ENCODE results near the gene CISH. TPM values are rescaled to one million over a fixed set of nuclear protein-coding genes. Genes with fewer than 3 reads are reported as not detected.

CISH gene
- total and polyA plus RNA-seq, 2 of the 4 experiments (the other 2 are of a cell fraction): 0.90 to 4.0 TPM

- TF ChIP-seq MAZ (IDR thresholded peaks at IDR 0.05; ENCODE audit: borderline replicate concordance, low read depth, low read length) (no peak), CHD1 (IDR thresholded peaks at IDR 0.05; ENCODE audit: low read depth, low read length) (no peak)
These were observed 784 bp upstream of the CISH start (continued) for GRCh38 chr3:50612234-50612882.

DNA sequence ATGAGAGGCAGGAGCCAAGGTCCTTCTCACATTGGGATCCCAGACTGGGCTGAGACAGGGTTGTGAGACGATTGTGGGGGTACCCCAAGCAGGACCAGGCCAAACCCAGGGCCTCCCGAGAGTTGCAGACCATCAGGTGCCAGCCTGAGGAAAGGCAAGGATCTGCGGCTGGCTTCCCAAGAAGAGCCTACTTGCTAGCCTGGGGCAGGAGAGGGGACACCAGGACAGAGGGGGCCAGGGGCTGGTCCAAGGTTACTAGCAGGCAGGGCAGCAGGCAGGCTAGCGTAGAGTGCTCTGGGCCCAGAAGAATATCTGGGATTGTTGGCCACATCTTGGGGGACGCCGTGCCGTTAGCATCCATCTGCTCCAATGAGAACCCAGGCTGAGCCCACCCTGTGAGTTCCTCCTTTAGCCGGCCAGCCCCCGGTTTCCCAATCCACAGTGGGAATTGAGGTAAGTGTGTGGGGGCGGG lies 546 bp downstream of the CISH start:
- H2BK15ac ChIP-seq (ENCODE audit: low read depth, low read length): no peak overlapping the region
- BruUV-seq (replicated peaks): no TSS peak
- peak overlapping the region; percentile 94 for H2AFZ ChIP-seq (replicated peaks; ENCODE audit: low read length, poor library complexity)
- peak overlapping the region; percentile 92 for H3K4me2 ChIP-seq (ENCODE audit: low read depth, low read length)
- H4K20me1 ChIP-seq (ENCODE audit: insufficient read depth, low read length): no peaks in the 10 kb centered on the region
- H4K8ac ChIP-seq (ENCODE audit: low read depth in 2 of 2, low read length in 2 of 2): peak overlapping the region in 1 of 2 experiments; percentile 27; a peak in 1 of 4 replicates
- no peak overlapping the region for H3K56ac ChIP-seq (ENCODE audit: extremely low read depth, insufficient read depth, low read length)
- H3K9me1 ChIP-seq (ENCODE audit: insufficient read depth, low read length): peaks cover 11% of the 10 kb centered on the region
- dilution Hi-C loops (cut with HindIII; ENCODE audit: low sequenced_read_pairs, unreplicated experiment): no loop called here
- H2AK5ac ChIP-seq (ENCODE audit: low read depth, low read length): peak overlapping the region; percentile 70
- H3K79me1 ChIP-seq (ENCODE audit: low read depth in 1 of 2, low read length in 2 of 2): peaks cover 13% of the 10 kb centered on the region in 2 experiments; a peak in 3 of 4 replicates
- peak overlapping the region; percentile 52 for H2BK5ac ChIP-seq (ENCODE audit: low read depth, low read length, poor library complexity, severe bottlenecking)
- H2BK20ac ChIP-seq (ENCODE audit: low read depth, low read length): no peak overlapping the region
- intact Hi-C loops (cut with micrococcal nuclease): loop anchor here (1.0 to 10.0 kb wide), 2 partner anchors 9 to 1054 kb away; no protein-coding TSS in a partner anchor
- 0% methylated on average over 2 of the region's 10 CpGs; no CpG with 5 or more reads in 1 of the 2 experiments for WGBS, 2 experiments (ENCODE audit: extremely low coverage in 2 of 2, insufficient read length in 1 of 2)
- in situ Hi-C loops (cut with MboI; ENCODE audit: low sequenced_read_pairs): loop anchor here (5.0 to 25.0 kb wide), 2 partner anchors 39 to 1076 kb away; no protein-coding TSS in a partner anchor
- H3K23ac ChIP-seq (ENCODE audit: low read depth, low read length): peak overlapping the region; percentile 79
- H4K91ac ChIP-seq (ENCODE audit: insufficient read depth, low read depth, low read length): peak overlapping the region; percentile 56; the same call in 1 of the 2 replicates
- H2BK120ac ChIP-seq (ENCODE audit: low read depth, low read length): peak overlapping the region; percentile 10; the same call in 1 of the 2 replicates
- peak overlapping the region; percentile 81 for H3K4me3 ChIP-seq (ENCODE audit: insufficient read depth, low read depth, low read length)
- peak overlapping the region; percentile 70 for H3K9ac ChIP-seq (ENCODE audit: low read depth, low read length)
- H3K36me3 ChIP-seq (ENCODE audit: control insufficient read depth, insufficient read depth, low read length): peaks cover 16% of the 10 kb centered on the region; the same call in 1 of the 2 replicates
- TF ChIP-seq, protein P1, sequence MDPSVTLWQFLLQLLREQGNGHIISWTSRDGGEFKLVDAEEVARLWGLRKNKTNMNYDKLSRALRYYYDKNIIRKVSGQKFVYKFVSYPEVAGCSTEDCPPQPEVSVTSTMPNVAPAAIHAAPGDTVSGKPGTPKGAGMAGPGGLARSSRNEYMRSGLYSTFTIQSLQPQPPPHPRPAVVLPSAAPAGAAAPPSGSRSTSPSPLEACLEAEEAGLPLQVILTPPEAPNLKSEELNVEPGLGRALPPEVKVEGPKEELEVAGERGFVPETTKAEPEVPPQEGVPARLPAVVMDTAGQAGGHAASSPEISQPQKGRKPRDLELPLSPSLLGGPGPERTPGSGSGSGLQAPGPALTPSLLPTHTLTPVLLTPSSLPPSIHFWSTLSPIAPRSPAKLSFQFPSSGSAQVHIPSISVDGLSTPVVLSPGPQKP (IDR thresholded peaks at IDR 0.05; ENCODE audit: borderline replicate concordance, low read depth, low read length): no peak
- TF ChIP-seq MAFK (IDR thresholded peaks at IDR 0.05; ENCODE audit: low read depth, low read length) (no peak), BHLHE40 (IDR thresholded peaks at IDR 0.05; ENCODE audit: low read depth, low read length) (no peak), CEBPB (IDR thresholded peaks at IDR 0.05; ENCODE audit: low read depth, low read length) (peak; percentile 15; the same call in 1 of the 2 replicates), MXI1 (IDR thresholded peaks at IDR 0.05; ENCODE audit: borderline replicate concordance, low read depth, low read length) (no peak)
- no peak for ATAC-seq (ENCODE audit: low read depth)
- no peak for DNase-seq
- peak overlapping the region; percentile 66 for H3K4ac ChIP-seq (ENCODE audit: low read depth, low read length)
- peaks cover 4% of the 10 kb centered on the region for H3K4me1 ChIP-seq (ENCODE audit: control insufficient read depth, insufficient read depth, low read length)
- H3K9me3 ChIP-seq (ENCODE audit: control insufficient read depth, insufficient read depth, low read length): no peaks in the 10 kb centered on the region
- H2AK9ac ChIP-seq (replicated peaks; ENCODE audit: low read depth, low read length, poor library complexity): peak overlapping the region; percentile 86
- ChIA-PET CTCF (interaction anchor here (1.5 to 3.3 kb wide), 2 partner anchors 10 to 39 kb away, joined by 9 to 20 read pairs; no protein-coding TSS in a partner anchor), POLR2A (ENCODE audit: unreplicated experiment) (interaction anchor here (1.0 kb wide), 1 partner anchor 42 kb away, joined by 8 read pairs; the partner anchor contains the start of gene HEMK1)
- H3K14ac ChIP-seq (replicated peaks; ENCODE audit: low read depth, low read length): peak overlapping the region; percentile 70
- H4K5ac ChIP-seq (ENCODE audit: low read depth, low read length): peak overlapping the region; percentile 13; the same call in 1 of the 2 replicates
- peak overlapping the region; percentile 22; the same call in 1 of the 2 replicates for H3K18ac ChIP-seq (ENCODE audit: low read depth, low read length)
- peak overlapping the region; percentile 79 for H3K27ac ChIP-seq (ENCODE audit: insufficient read depth, low read length)
- no peaks in the 10 kb centered on the region for H3K27me3 ChIP-seq (ENCODE audit: control insufficient read depth, insufficient read depth, low read length)
